HEK293 (cell line): ENCODE data around the gene PTPRJ.

Source experiments
- CTCF ChIA-PET: fragments of 350-600 bp; formaldehyde crosslinking; extraction: SDS; loops from one replicate; lab custom pipeline; 2021; ENCODE audit warnings: antibody characterized with exemption; lab: Yijun Ruan, JAX
- POLR2A ChIA-PET: fragments of 300-600 bp; formaldehyde crosslinking; extraction: SDS; loops from one replicate; lab custom pipeline; 2020; ENCODE audit warnings: antibody characterized with exemption, inconsistent platforms; lab: Yijun Ruan, JAX
- H3K27ac ChIP-seq: fragments of 200-500 bp; sonication (Bioruptor generic); 2 replicates; pipeline ENCODE4 v1.5.1; 2014; ENCODE audit warnings: low read depth, low read length, control low read depth, inconsistent platforms; ENCODE audit errors: extremely low read depth
- H3K36me3 ChIP-seq, 2 experiments: fragments of 200-500 bp in 1 of 2; sonication (Bioruptor generic) in 1 of 2; 1 replicate in 1 of 2; 2 replicates in 1 of 2; pipeline ENCODE4 v1.5.1; 2014 to 2017; ENCODE audit warnings: inconsistent platforms in 2 of 2, low read length in 2 of 2; ENCODE audit not compliant: control insufficient read depth in 2 of 2, insufficient read depth in 1 of 2
- H3K4me1 ChIP-seq: fragments of 200-500 bp; sonication (Bioruptor generic); 2 replicates; pipeline ENCODE4 v1.5.1; 2014; ENCODE audit warnings: mild to moderate bottlenecking, low read length, inconsistent platforms; ENCODE audit not compliant: control insufficient read depth, insufficient read depth
- H3K4me3 ChIP-seq: 2 replicates; pipeline ENCODE4 v1.5.1; 2011; ENCODE audit warnings: low read depth, mild to moderate bottlenecking, control low read depth, low read length, moderate library complexity
- H3K9me3 ChIP-seq: fragments of 200-500 bp; sonication (Bioruptor generic); 2 replicates; pipeline ENCODE4 v1.5.1; 2014; ENCODE audit warnings: low read depth, low read length, inconsistent platforms; ENCODE audit not compliant: control insufficient read depth, insufficient read depth
- GLI4 ChIP-seq: fragments of 450-650 bp; formaldehyde crosslinking; IDR thresholded peaks from 2 replicates; pipeline ENCODE4 v1.5.1; 2016; ENCODE audit warnings: missing biosample characterization, missing genetic modification characterization
- HOXA7 ChIP-seq: sonication (generic); formaldehyde crosslinking; IDR thresholded peaks from 2 replicates; pipeline ENCODE4 v1.8.1; 2022; ENCODE audit warnings: missing genetic modification reagents, borderline replicate concordance
- KLF9 ChIP-seq: fragments of 450-650 bp; formaldehyde crosslinking; IDR thresholded peaks from 2 replicates; pipeline ENCODE4 v1.5.1; 2016; ENCODE audit warnings: missing biosample characterization, missing genetic modification characterization, low read depth
- MZF1 ChIP-seq: fragments of 450-650 bp; formaldehyde crosslinking; IDR thresholded peaks from 2 replicates; pipeline ENCODE4 v1.5.1; 2017; ENCODE audit warnings: missing biosample characterization, missing genetic modification characterization, borderline replicate concordance
- OSR2 ChIP-seq: fragments of 450-650 bp; formaldehyde crosslinking; IDR thresholded peaks from 2 replicates; pipeline ENCODE4 v1.5.1; 2016; ENCODE audit warnings: missing biosample characterization, missing genetic modification characterization
- OVOL3 ChIP-seq: fragments of 450-650 bp; formaldehyde crosslinking; IDR thresholded peaks from 2 replicates; pipeline ENCODE4 v1.5.1; 2016; ENCODE audit warnings: missing biosample characterization, missing genetic modification characterization
- TRIM28 ChIP-seq: IDR thresholded peaks from 2 replicates; pipeline ENCODE4 v1.6.1; 2011; ENCODE audit warnings: low read length, control low read depth, borderline replicate concordance
- YY1 ChIP-seq: fragments of 450-650 bp; formaldehyde crosslinking; IDR thresholded peaks from 2 replicates; pipeline ENCODE4 v1.5.1; 2018; ENCODE audit warnings: missing biosample characterization, missing genetic modification characterization
- ZBTB17 ChIP-seq: fragments of 450-650 bp; formaldehyde crosslinking; IDR thresholded peaks from 2 replicates; pipeline ENCODE4 v1.5.1; 2016; ENCODE audit warnings: missing biosample characterization, missing genetic modification characterization
- ZBTB20 ChIP-seq: fragments of 450-650 bp; formaldehyde crosslinking; IDR thresholded peaks from 2 replicates; pipeline ENCODE4 v1.5.1; 2016; ENCODE audit warnings: missing biosample characterization, missing genetic modification characterization
- ZFP69B ChIP-seq: fragments of 450-650 bp; formaldehyde crosslinking; IDR thresholded peaks from 2 replicates; pipeline ENCODE4 v1.5.1; 2016; ENCODE audit warnings: missing biosample characterization, missing genetic modification characterization
- ZNF10 ChIP-seq: fragments of 450-650 bp; formaldehyde crosslinking; IDR thresholded peaks from 2 replicates; pipeline ENCODE4 v1.5.1; 2017; ENCODE audit warnings: missing biosample characterization, missing genetic modification characterization
- ZNF121 ChIP-seq: fragments of 450-650 bp; formaldehyde crosslinking; IDR thresholded peaks from 2 replicates; pipeline ENCODE4 v1.5.1; 2016; ENCODE audit warnings: missing biosample characterization, missing genetic modification characterization
- ZNF248 ChIP-seq: fragments of 450-650 bp; formaldehyde crosslinking; IDR thresholded peaks from 2 replicates; pipeline ENCODE4 v1.5.1; 2017; ENCODE audit warnings: missing biosample characterization, missing genetic modification characterization
- ZNF280D ChIP-seq: fragments of 450-650 bp; formaldehyde crosslinking; IDR thresholded peaks from 2 replicates; pipeline ENCODE4 v1.5.1; 2016; ENCODE audit warnings: missing biosample characterization, missing genetic modification characterization
- ZNF335 ChIP-seq: fragments of 450-650 bp; formaldehyde crosslinking; conservative IDR thresholded peaks from 2 replicates; pipeline ENCODE4 v1.5.1; 2016; ENCODE audit warnings: missing biosample characterization, missing genetic modification characterization
- ZNF37A ChIP-seq: fragments of 450-650 bp; IDR thresholded peaks from 2 replicates; pipeline ENCODE4 v1.5.1; 2018; ENCODE audit warnings: missing biosample characterization, missing genetic modification characterization
- TF ChIP-seq, protein P1 (sequence below): fragments of 450-650 bp; formaldehyde crosslinking; IDR thresholded peaks from 2 replicates; pipeline ENCODE4 v1.5.0; 2017; ENCODE audit warnings: missing biosample characterization, missing genetic modification characterization, borderline replicate concordance

PTPRJ gene

DNA sequence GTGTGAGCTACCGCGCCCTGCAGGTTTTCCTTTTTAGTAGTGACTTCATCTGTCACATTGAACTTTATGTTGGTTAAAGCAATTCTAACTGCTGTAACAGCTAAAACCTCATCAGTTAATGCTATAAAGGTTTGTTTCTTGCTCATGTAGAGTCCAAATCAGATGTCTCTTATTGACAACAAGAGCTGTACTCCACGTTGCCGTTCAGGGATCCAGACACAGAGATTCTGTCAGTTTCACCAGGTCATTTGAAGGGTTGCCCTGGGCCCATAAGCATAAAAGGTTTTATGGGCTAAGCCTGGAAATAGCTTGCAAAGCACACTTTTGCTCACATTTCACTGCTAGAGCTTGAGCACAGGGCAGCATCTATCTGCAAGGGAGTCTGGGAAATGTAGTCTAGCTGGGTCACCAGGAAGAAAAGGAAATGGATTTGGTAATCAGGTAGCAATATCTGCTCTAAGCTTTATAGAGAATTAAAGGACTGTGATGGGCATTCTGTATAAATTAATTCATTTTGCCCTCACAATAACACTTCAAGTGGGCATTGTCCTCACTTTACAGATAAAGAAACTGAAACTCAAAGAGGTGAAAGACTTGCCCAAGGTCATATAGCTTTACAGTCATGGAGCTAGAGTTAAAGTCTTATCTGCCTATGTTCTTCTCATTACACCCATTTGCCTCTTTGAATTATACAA is 25.2 kb upstream of the PTPRJ start:
- Histone ChIP-seq H3K4me1 (no peaks in the 10 kb centered on the region), H3K9me3 (no peaks in the 10 kb centered on the region), H3K27ac (no peak overlapping the region), H3K4me3 (no peak overlapping the region), H3K36me3 (no peaks in the 10 kb centered on the region)
- TF ChIP-seq ZBTB20 (tag by site-specific recombination) (peak; percentile 38; the same call in 1 of the 2 replicates), TRIM28 (no peak), ZNF335 (tag by site-specific recombination) (0 out of 2 replicates have a peak, but pooled peaks have one; percentile 20), ZBTB17 (peak; percentile 40; the same call in 1 of the 2 replicates), ZNF280D (tag by site-specific recombination) (no peak)
- TF ChIP-seq, protein P1, sequence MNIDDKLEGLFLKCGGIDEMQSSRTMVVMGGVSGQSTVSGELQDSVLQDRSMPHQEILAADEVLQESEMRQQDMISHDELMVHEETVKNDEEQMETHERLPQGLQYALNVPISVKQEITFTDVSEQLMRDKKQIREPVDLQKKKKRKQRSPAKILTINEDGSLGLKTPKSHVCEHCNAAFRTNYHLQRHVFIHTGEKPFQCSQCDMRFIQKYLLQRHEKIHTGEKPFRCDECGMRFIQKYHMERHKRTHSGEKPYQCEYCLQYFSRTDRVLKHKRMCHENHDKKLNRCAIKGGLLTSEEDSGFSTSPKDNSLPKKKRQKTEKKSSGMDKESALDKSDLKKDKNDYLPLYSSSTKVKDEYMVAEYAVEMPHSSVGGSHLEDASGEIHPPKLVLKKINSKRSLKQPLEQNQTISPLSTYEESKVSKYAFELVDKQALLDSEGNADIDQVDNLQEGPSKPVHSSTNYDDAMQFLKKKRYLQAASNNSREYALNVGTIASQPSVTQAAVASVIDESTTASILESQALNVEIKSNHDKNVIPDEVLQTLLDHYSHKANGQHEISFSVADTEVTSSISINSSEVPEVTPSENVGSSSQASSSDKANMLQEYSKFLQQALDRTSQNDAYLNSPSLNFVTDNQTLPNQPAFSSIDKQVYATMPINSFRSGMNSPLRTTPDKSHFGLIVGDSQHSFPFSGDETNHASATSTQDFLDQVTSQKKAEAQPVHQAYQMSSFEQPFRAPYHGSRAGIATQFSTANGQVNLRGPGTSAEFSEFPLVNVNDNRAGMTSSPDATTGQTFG (tag by site-specific recombination) = no peak
- ChIA-PET CTCF (interaction anchor here (0.6 to 2.9 kb wide), 5 partner anchors 18 to 200 kb away, joined by 3 to 11 read pairs (median 4); no protein-coding TSS in a partner anchor), POLR2A (no interaction called here)

GRCh38 chr11:47960015-47960414 is 20.3 kb upstream of the PTPRJ start:
- H3K36me3 ChIP-seq = no peaks in the 10 kb centered on the region
- ChIA-PET CTCF (no interaction called here), POLR2A (no interaction called here)
- no peak overlapping the region for H3K27ac ChIP-seq
- no peaks in the 10 kb centered on the region for H3K9me3 ChIP-seq
- no peaks in the 10 kb centered on the region for H3K4me1 ChIP-seq
- TF ChIP-seq ZNF37A (tag by site-specific recombination) = no peak
- TF ChIP-seq HOXA7 = no peak
- TF ChIP-seq OSR2 (tag by site-specific recombination) = no peak
- no peak for TF ChIP-seq ZNF248 (tag by site-specific recombination)
- no peak for TF ChIP-seq GLI4 (tag by site-specific recombination)
- H3K4me3 ChIP-seq = no peak overlapping the region

- ChIA-PET CTCF (interaction anchor here (0.6 to 1.4 kb wide), 4 partner anchors 25 to 147 kb away, joined by 3 to 7 read pairs (median 3); no protein-coding TSS in a partner anchor), POLR2A (no interaction called here)
- H3K4me1 ChIP-seq = no peaks in the 10 kb centered on the region
- no peaks in the 10 kb centered on the region for H3K9me3 ChIP-seq
- no peaks in the 10 kb centered on the region for H3K36me3 ChIP-seq
- H3K4me3 ChIP-seq = no peak overlapping the region
- H3K27ac ChIP-seq = no peak overlapping the region
- no peak for TF ChIP-seq OVOL3 (tag by site-specific recombination)
- TF ChIP-seq YY1 = no peak
- no peak for TF ChIP-seq MZF1 (tag by site-specific recombination)
- TF ChIP-seq ZFP69B (tag by site-specific recombination) = no peak
- TF ChIP-seq ZNF121 = no peak
- no peak for TF ChIP-seq ZNF10 (tag by site-specific recombination)
- no peak for TF ChIP-seq KLF9
Measured at GRCh38 chr11:47961383-47961782, 19.0 kb upstream of the PTPRJ start.
